Upper lobe of left lung (tissue), 4 donors: ENCODE results near the gene ZIC3.

Experiments used
- POLR2A ChIP-seq, 4 donors: fragments of 450-650 bp; IDR thresholded peaks; one replicate each; pipeline ENCODE4 v1.5.1; 2016 to 2017; ENCODE audit warnings: antibody characterized with exemption in 4 of 4, mild to moderate bottlenecking in 2 of 4
- POLR2AphosphoS5 ChIP-seq, 2 donors: sonication (generic); formaldehyde crosslinking; IDR thresholded peaks; one replicate each; pipeline ENCODE4 v1.5.1; 2017; ENCODE audit warnings: antibody characterized with exemption in 2 of 2
- TF ChIP-seq, protein P1 (sequence below), 6 experiments: fragments of 450-650 bp in 4 of 6; fragments of 200-600 bp in 2 of 6; sonication (generic) in 2 of 6; IDR thresholded peaks; one replicate each; pipeline ENCODE4 v1.5.1; 2016 to 2019; ENCODE audit warnings: antibody characterized with exemption in 6 of 6

DNA sequence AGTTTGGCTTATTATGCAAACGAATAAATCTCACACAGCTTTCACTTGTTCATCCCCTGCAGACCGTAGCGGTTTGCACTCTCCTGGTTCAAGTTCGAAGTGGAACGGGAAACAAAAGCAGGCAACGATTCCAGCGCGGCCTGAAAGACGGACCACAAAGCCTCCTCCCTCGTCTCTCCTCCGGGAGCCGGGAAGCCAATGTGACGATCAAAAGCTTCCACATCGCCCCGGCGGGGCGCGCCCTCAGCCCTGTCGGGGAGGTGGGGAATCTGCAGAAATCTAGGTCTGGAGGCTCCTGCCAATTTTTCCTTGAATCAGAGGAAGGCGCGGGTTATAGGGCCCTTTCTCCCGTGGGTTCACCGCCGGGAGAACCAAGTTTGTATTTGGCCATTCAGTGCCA is 16.9 kb upstream of the ZIC3 start:
- TF ChIP-seq, protein P1, sequence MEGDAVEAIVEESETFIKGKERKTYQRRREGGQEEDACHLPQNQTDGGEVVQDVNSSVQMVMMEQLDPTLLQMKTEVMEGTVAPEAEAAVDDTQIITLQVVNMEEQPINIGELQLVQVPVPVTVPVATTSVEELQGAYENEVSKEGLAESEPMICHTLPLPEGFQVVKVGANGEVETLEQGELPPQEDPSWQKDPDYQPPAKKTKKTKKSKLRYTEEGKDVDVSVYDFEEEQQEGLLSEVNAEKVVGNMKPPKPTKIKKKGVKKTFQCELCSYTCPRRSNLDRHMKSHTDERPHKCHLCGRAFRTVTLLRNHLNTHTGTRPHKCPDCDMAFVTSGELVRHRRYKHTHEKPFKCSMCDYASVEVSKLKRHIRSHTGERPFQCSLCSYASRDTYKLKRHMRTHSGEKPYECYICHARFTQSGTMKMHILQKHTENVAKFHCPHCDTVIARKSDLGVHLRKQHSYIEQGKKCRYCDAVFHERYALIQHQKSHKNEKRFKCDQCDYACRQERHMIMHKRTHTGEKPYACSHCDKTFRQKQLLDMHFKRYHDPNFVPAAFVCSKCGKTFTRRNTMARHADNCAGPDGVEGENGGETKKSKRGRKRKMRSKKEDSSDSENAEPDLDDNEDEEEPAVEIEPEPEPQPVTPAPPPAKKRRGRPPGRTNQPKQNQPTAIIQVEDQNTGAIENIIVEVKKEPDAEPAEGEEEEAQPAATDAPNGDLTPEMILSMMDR (IDR thresholded peaks at IDR 0.05): no peak
- TF ChIP-seq POLR2A (IDR thresholded peaks at IDR 0.05): no peak
- TF ChIP-seq POLR2AphosphoS5 (IDR thresholded peaks at IDR 0.05): no peak
